HepG2 (cell line): ENCODE data around the gene PRPSAP1. TPM values are rescaled to one million over a fixed set of nuclear protein-coding genes. Genes with fewer than 3 reads are reported as not detected.

Experiments
- AGO2 ChIP-seq: fragments of 200-400 bp; formaldehyde crosslinking; optimal IDR thresholded peaks from 2 replicates; pipeline ENCODE3; 2017; ENCODE audit warnings: mild to moderate bottlenecking, low read depth, low read length, moderate library complexity
- DRAP1 ChIP-seq: IDR thresholded peaks from 2 replicates; pipeline ENCODE4 v1.6.1; 2016; ENCODE audit warnings: missing genetic modification reagents, missing compliant biosample characterization
- FIP1L1 ChIP-seq: fragments of 200-400 bp; formaldehyde crosslinking; IDR thresholded peaks from 2 replicates; pipeline ENCODE4 v1.6.1; 2018; ENCODE audit warnings: low read depth, mild to moderate bottlenecking, low read length, moderate library complexity, borderline replicate concordance; ENCODE audit not compliant: insufficient read depth
- IKZF5 ChIP-seq: IDR thresholded peaks from 2 replicates; pipeline ENCODE4 v1.6.1; 2018; ENCODE audit warnings: missing genetic modification reagents, mild to moderate bottlenecking, missing compliant biosample characterization
- KDM4B ChIP-seq: sonication (generic); formaldehyde crosslinking; IDR thresholded peaks from 2 replicates; pipeline ENCODE4 v1.4.0; 2020; ENCODE audit warnings: missing genetic modification reagents
- NCOR1 ChIP-seq: fragments of 200-600 bp; sonication (generic); IDR thresholded peaks from 2 replicates; pipeline ENCODE4 v1.7.0; 2017; ENCODE audit warnings: antibody characterized with exemption, low read length, borderline replicate concordance
- NFIC ChIP-seq: IDR thresholded peaks from 2 replicates; pipeline ENCODE4 v1.6.1; 2012; ENCODE audit warnings: mild to moderate bottlenecking, low read length, inconsistent platforms
- RBM39 ChIP-seq: fragments of 200-400 bp; formaldehyde crosslinking; IDR thresholded peaks from one replicate; pipeline ENCODE4 v1.6.1; 2018; ENCODE audit warnings: antibody characterized with exemption, mild to moderate bottlenecking, low read depth, low read length; ENCODE audit not compliant: poor library complexity, severe bottlenecking
- ZBTB1 ChIP-seq: sonication (generic); formaldehyde crosslinking; IDR thresholded peaks from 2 replicates; pipeline ENCODE4 v1.4.0; 2020; ENCODE audit warnings: missing genetic modification reagents, borderline replicate concordance
- ZMYM2 ChIP-seq: sonication (generic); formaldehyde crosslinking; IDR thresholded peaks from 2 replicates; pipeline ENCODE4 v1.8.0; 2022; ENCODE audit warnings: mild to moderate bottlenecking, missing genetic modification reagents
- ZNF124 ChIP-seq: sonication (generic); formaldehyde crosslinking; IDR thresholded peaks from 2 replicates; pipeline ENCODE4 v1.4.0; 2020; ENCODE audit warnings: missing genetic modification reagents
- ZNF550 ChIP-seq: sonication (generic); formaldehyde crosslinking; IDR thresholded peaks from 2 replicates; pipeline ENCODE4 v1.4.0; 2020; ENCODE audit warnings: mild to moderate bottlenecking, missing genetic modification reagents, borderline replicate concordance
- ZNF619 ChIP-seq: sonication (generic); formaldehyde crosslinking; IDR thresholded peaks from 2 replicates; pipeline ENCODE4 v1.4.0; 2020; ENCODE audit warnings: mild to moderate bottlenecking, missing genetic modification reagents
- ZZZ3 ChIP-seq: sonication (generic); formaldehyde crosslinking; IDR thresholded peaks from 2 replicates; pipeline ENCODE4 v1.4.0; 2020; ENCODE audit warnings: missing genetic modification reagents, mild to moderate bottlenecking, borderline replicate concordance
- polyA plus RNA-seq, 8 experiments: library from polyadenylated mRNA; depleted of rRNA in 3 of 8; stranded (reverse) in 7 of 8; unstranded in 1 of 8; fragments of >200 nt; fragmentation: Illumina TruSeq in 4 of 8; extraction: Trizol in 4 of 8; gene quantifications; 2 replicates each; pipeline versions ENCODE4 v1.2.1 to v1.2.3, GENCODE V29; 2011 to 2016; ENCODE audit warnings: low read depth in 4 of 8, missing spikeins in 1 of 8, mixed read lengths in 1 of 8; ENCODE audit not compliant: insufficient read depth in 1 of 8
- total RNA-seq, 5 experiments: library from RNA; depleted of rRNA; stranded (reverse); fragments of >200 nt; fragmentation: Illumina TruSeq; extraction: Trizol; gene quantifications; 2 replicates each; pipeline ENCODE4 v1.2.3, GENCODE V29; 2016; ENCODE audit warnings: low read depth in 1 of 5
- TF ChIP-seq, protein P1 (sequence below): IDR thresholded peaks from 2 replicates; pipeline ENCODE4 v1.6.1; 2016; ENCODE audit warnings: low read depth, missing genetic modification reagents, missing compliant biosample characterization
- TF ChIP-seq, protein P2 (sequence below): sonication (generic); formaldehyde crosslinking; IDR thresholded peaks from 2 replicates; pipeline ENCODE4 v1.5.0; 2020; ENCODE audit warnings: missing genetic modification reagents, mild to moderate bottlenecking, borderline replicate concordance
- TF ChIP-seq, protein P3 (sequence below): sonication (generic); formaldehyde crosslinking; IDR thresholded peaks from 2 replicates; pipeline ENCODE4 v1.4.0; 2020; ENCODE audit warnings: mild to moderate bottlenecking, missing genetic modification reagents

The PRPSAP1 gene
- total and polyA plus RNA-seq, 2 of the 13 experiments (the other 11 are each of a cell fraction or from before 2014, with no cell fraction given), result 91.1 to 314 TPM

- TF ChIP-seq KDM4B (peak; percentile 94), ZBTB1 (CRISPR knock-in tag) (no peak), ZNF619 (CRISPR knock-in tag) (no peak; the same call in 1 of the 2 replicates), FIP1L1 (0 out of 2 replicates have a peak, but pooled peaks have one; percentile 63), RBM39 (peak; percentile 98), DRAP1 (CRISPR knock-in tag) (peak; percentile 66), IKZF5 (CRISPR knock-in tag) (peak; percentile 96), NFIC (0 out of 2 replicates have a peak, but pooled peaks have one; percentile 41), NCOR1 (no peak), ZMYM2 (CRISPR knock-in tag) (peak; percentile 92), ZNF550 (CRISPR knock-in tag) (no peak; the same call in 1 of the 2 replicates), ZZZ3 (CRISPR knock-in tag) (peak; percentile 31), AGO2 (peak; percentile 97), ZNF124 (CRISPR knock-in tag) (peak; percentile 97)
- TF ChIP-seq, protein P1, sequence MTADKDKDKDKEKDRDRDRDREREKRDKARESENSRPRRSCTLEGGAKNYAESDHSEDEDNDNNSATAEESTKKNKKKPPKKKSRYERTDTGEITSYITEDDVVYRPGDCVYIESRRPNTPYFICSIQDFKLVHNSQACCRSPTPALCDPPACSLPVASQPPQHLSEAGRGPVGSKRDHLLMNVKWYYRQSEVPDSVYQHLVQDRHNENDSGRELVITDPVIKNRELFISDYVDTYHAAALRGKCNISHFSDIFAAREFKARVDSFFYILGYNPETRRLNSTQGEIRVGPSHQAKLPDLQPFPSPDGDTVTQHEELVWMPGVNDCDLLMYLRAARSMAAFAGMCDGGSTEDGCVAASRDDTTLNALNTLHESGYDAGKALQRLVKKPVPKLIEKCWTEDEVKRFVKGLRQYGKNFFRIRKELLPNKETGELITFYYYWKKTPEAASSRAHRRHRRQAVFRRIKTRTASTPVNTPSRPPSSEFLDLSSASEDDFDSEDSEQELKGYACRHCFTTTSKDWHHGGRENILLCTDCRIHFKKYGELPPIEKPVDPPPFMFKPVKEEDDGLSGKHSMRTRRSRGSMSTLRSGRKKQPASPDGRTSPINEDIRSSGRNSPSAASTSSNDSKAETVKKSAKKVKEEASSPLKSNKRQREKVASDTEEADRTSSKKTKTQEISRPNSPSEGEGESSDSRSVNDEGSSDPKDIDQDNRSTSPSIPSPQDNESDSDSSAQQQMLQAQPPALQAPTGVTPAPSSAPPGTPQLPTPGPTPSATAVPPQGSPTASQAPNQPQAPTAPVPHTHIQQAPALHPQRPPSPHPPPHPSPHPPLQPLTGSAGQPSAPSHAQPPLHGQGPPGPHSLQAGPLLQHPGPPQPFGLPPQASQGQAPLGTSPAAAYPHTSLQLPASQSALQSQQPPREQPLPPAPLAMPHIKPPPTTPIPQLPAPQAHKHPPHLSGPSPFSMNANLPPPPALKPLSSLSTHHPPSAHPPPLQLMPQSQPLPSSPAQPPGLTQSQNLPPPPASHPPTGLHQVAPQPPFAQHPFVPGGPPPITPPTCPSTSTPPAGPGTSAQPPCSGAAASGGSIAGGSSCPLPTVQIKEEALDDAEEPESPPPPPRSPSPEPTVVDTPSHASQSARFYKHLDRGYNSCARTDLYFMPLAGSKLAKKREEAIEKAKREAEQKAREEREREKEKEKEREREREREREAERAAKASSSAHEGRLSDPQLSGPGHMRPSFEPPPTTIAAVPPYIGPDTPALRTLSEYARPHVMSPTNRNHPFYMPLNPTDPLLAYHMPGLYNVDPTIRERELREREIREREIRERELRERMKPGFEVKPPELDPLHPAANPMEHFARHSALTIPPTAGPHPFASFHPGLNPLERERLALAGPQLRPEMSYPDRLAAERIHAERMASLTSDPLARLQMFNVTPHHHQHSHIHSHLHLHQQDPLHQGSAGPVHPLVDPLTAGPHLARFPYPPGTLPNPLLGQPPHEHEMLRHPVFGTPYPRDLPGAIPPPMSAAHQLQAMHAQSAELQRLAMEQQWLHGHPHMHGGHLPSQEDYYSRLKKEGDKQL (CRISPR knock-in tag), result no peak
- TF ChIP-seq, protein P2, sequence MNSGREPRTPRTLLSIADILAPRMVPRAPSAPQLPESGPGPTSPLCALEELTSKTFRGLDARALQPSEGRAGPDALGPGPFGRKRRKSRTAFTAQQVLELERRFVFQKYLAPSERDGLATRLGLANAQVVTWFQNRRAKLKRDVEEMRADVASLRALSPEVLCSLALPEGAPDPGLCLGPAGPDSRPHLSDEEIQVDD, result peak; percentile 87; the same call in 1 of the 2 replicates
- TF ChIP-seq, protein P3, sequence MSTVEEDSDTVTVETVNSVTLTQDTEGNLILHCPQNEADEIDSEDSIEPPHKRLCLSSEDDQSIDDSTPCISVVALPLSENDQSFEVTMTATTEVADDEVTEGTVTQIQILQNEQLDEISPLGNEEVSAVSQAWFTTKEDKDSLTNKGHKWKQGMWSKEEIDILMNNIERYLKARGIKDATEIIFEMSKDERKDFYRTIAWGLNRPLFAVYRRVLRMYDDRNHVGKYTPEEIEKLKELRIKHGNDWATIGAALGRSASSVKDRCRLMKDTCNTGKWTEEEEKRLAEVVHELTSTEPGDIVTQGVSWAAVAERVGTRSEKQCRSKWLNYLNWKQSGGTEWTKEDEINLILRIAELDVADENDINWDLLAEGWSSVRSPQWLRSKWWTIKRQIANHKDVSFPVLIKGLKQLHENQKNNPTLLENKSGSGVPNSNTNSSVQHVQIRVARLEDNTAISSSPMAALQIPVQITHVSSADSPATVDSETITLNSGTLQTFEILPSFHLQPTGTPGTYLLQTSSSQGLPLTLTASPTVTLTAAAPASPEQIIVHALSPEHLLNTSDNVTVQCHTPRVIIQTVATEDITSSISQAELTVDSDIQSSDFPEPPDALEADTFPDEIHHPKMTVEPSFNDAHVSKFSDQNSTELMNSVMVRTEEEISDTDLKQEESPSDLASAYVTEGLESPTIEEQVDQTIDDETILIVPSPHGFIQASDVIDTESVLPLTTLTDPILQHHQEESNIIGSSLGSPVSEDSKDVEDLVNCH (CRISPR knock-in tag), result 0 out of 2 replicates have a peak, but pooled peaks have one; percentile 91
Observed at GRCh38 chr17:76385892-76386786, 32.4 kb upstream of the PRPSAP1 start (continued).
